IMR-90 (cell line): ENCODE measurements around the gene TMEM72. TPM values are rescaled to one million over a fixed set of nuclear protein-coding genes. Genes with fewer than 3 reads are reported as not detected.
A peak's percentile ranks its signal among the peaks of the same experiment; 100 is the strongest.

Experiments
- ATAC-seq: fragments of 200-7000 bp; cut with Tn5 transposase; 2 replicates; pipeline ENCODE4 v1.9.1; 2020; ENCODE audit warnings: low read depth, mild to moderate bottlenecking, moderate library complexity
- BruUV-seq: library from RNA; stranded (reverse); fragments of 400-500 nt; replicated peaks from 2 replicates; lab custom pipeline; 2021; lab: Mats Ljungman, UMichigan
- CTCF ChIA-PET: fragments of 300-600 bp; formaldehyde crosslinking; extraction: SDS; loops from one replicate; lab custom pipeline; 2021; ENCODE audit warnings: antibody characterized with exemption; lab: Yijun Ruan, JAX
- POLR2A ChIA-PET: fragments of 300-600 bp; sonication (Branson Sonifier 250); formaldehyde crosslinking; loops from one replicate; lab custom pipeline; 2022; ENCODE audit warnings: antibody characterized with exemption; ENCODE audit not compliant: unreplicated experiment; lab: Charles Lee
- DNase-seq: peaks from one replicate; pipeline ENCODE4 v3.0.0; 2013
- H2AFZ ChIP-seq: replicated peaks from 2 replicates; pipeline ENCODE3; 2013; ENCODE audit warnings: low read length, mild to moderate bottlenecking; ENCODE audit not compliant: poor library complexity
- H2AK5ac ChIP-seq: 2 replicates; pipeline ENCODE4 v1.6.1; 2013; ENCODE audit warnings: low read depth, low read length, inconsistent platforms
- H2AK9ac ChIP-seq: replicated peaks from 2 replicates; pipeline ENCODE3; 2013; ENCODE audit warnings: mild to moderate bottlenecking, low read depth, low read length, moderate library complexity; ENCODE audit not compliant: poor library complexity
- H2BK120ac ChIP-seq: 2 replicates; pipeline ENCODE4 v1.6.1; 2013; ENCODE audit warnings: low read depth, low read length, inconsistent platforms
- H2BK15ac ChIP-seq: 3 replicates; pipeline ENCODE4 v1.6.1; 2013; ENCODE audit warnings: low read depth, low read length, inconsistent platforms
- H2BK20ac ChIP-seq: 2 replicates; pipeline ENCODE4 v1.6.1; 2013; ENCODE audit warnings: low read depth, mild to moderate bottlenecking, inconsistent platforms, low read length, moderate library complexity
- H2BK5ac ChIP-seq: 2 replicates; pipeline ENCODE4 v1.6.1; 2013; ENCODE audit warnings: mild to moderate bottlenecking, low read depth, low read length, inconsistent platforms; ENCODE audit not compliant: poor library complexity, severe bottlenecking
- H3K14ac ChIP-seq: replicated peaks from 2 replicates; pipeline ENCODE4 v1.6.1; 2013; ENCODE audit warnings: low read depth, low read length, inconsistent platforms
- H3K18ac ChIP-seq: 2 replicates; pipeline ENCODE4 v1.6.1; 2013; ENCODE audit warnings: low read depth, low read length, control low read depth
- H3K23ac ChIP-seq: 2 replicates; pipeline ENCODE4 v1.6.1; 2013; ENCODE audit warnings: low read depth, low read length, inconsistent platforms
- H3K27ac ChIP-seq: 2 replicates; pipeline ENCODE4 v1.5.1; 2013; ENCODE audit warnings: mild to moderate bottlenecking, control low read depth, low read length; ENCODE audit not compliant: insufficient read depth
- H3K27me3 ChIP-seq: 2 replicates; pipeline ENCODE4 v1.6.1; 2013; ENCODE audit warnings: low read length; ENCODE audit not compliant: control insufficient read depth, insufficient read depth
- H3K36me3 ChIP-seq: 2 replicates; pipeline ENCODE4 v1.6.1; 2013; ENCODE audit warnings: low read length, mixed read lengths; ENCODE audit not compliant: control insufficient read depth, insufficient read depth
- H3K4ac ChIP-seq: 2 replicates; pipeline ENCODE4 v1.6.1; 2013; ENCODE audit warnings: low read depth, low read length, inconsistent platforms
- H3K4me1 ChIP-seq: 2 replicates; pipeline ENCODE4 v1.6.1; 2013; ENCODE audit warnings: low read length, mixed read lengths; ENCODE audit not compliant: control insufficient read depth, insufficient read depth
- H3K4me2 ChIP-seq: 2 replicates; pipeline ENCODE4 v1.6.1; 2013; ENCODE audit warnings: low read depth, mild to moderate bottlenecking, control low read depth, low read length, moderate library complexity
- H3K4me3 ChIP-seq: 2 replicates; pipeline ENCODE4 v1.5.1; 2013; ENCODE audit warnings: low read depth, mild to moderate bottlenecking, control low read depth, low read length, moderate library complexity; ENCODE audit not compliant: insufficient read depth
- H3K56ac ChIP-seq: 2 replicates; pipeline ENCODE4 v1.6.1; 2013; ENCODE audit warnings: low read length, inconsistent platforms; ENCODE audit not compliant: insufficient read depth; ENCODE audit errors: extremely low read depth
- H3K79me1 ChIP-seq, 2 experiments: 2 replicates each; pipeline ENCODE4 v1.6.1; 2013; ENCODE audit warnings: low read length in 2 of 2, inconsistent platforms in 1 of 2, low read depth in 1 of 2
- H3K9ac ChIP-seq: 2 replicates; pipeline ENCODE4 v1.6.1; 2013; ENCODE audit warnings: low read depth, low read length, control low read depth
- H3K9me1 ChIP-seq: 2 replicates; pipeline ENCODE4 v1.6.1; 2013; ENCODE audit warnings: low read length, inconsistent platforms; ENCODE audit not compliant: insufficient read depth
- H3K9me3 ChIP-seq: 2 replicates; pipeline ENCODE4 v1.6.1; 2013; ENCODE audit warnings: low read length; ENCODE audit not compliant: control insufficient read depth, insufficient read depth
- H4K20me1 ChIP-seq: 2 replicates; pipeline ENCODE4 v1.6.1; 2013; ENCODE audit warnings: low read length, inconsistent platforms; ENCODE audit not compliant: insufficient read depth
- H4K5ac ChIP-seq: 2 replicates; pipeline ENCODE4 v1.6.1; 2013; ENCODE audit warnings: mild to moderate bottlenecking, low read depth, low read length, control low read depth
- H4K8ac ChIP-seq, 2 experiments: 2 replicates each; pipeline ENCODE4 v1.6.1; 2013; ENCODE audit warnings: low read depth in 2 of 2, low read length in 2 of 2, control low read depth in 1 of 2, inconsistent platforms in 1 of 2
- H4K91ac ChIP-seq: 2 replicates; pipeline ENCODE4 v1.6.1; 2013; ENCODE audit warnings: low read depth, low read length, inconsistent platforms; ENCODE audit not compliant: insufficient read depth
- CHD1 ChIP-seq: IDR thresholded peaks from 2 replicates; pipeline ENCODE4 v1.6.1; 2012; ENCODE audit warnings: low read depth, low read length, improper control_type of control experiment
- ELK1 ChIP-seq: fragments of 150-350 bp; IDR thresholded peaks from 2 replicates; pipeline ENCODE4 v1.6.1; 2016; ENCODE audit warnings: low read depth, mild to moderate bottlenecking, low read length, moderate library complexity, borderline replicate concordance
- MAZ ChIP-seq: IDR thresholded peaks from 2 replicates; pipeline ENCODE4 v1.6.1; 2012; ENCODE audit warnings: low read depth, mild to moderate bottlenecking, low read length, improper control_type of control experiment, moderate library complexity, borderline replicate concordance
- MXI1 ChIP-seq: IDR thresholded peaks from 2 replicates; pipeline ENCODE4 v1.6.1; 2012; ENCODE audit warnings: low read depth, mild to moderate bottlenecking, low read length, moderate library complexity, borderline replicate concordance
- RCOR1 ChIP-seq: IDR thresholded peaks from 2 replicates; pipeline ENCODE4 v1.6.1; 2012; ENCODE audit warnings: mild to moderate bottlenecking, low read length, improper control_type of control experiment; ENCODE audit not compliant: insufficient replicate concordance
- RFX5 ChIP-seq: IDR thresholded peaks from 2 replicates; pipeline ENCODE4 v1.8.0; 2012; ENCODE audit warnings: low read depth, mild to moderate bottlenecking, low read length, moderate library complexity
- WGBS, 2 experiments: methylation state at CpG; one replicate each; pipeline versions ENCODE4 v1.1.5 to v1.1.7; 2013; ENCODE audit warnings: missing lambda C conversion rate in 2 of 2; ENCODE audit not compliant: insufficient read length in 1 of 2; ENCODE audit errors: extremely low coverage in 2 of 2; 5-methylcytosine and 5-hydroxymethylcytosine counted together
- dilution Hi-C: fragments of 300-500 bp; cut with HindIII; formaldehyde crosslinking; loops from one replicate; pipeline ENCODE4 v1.14.3; 2018; ENCODE audit warnings: low sequenced_read_pairs; ENCODE audit not compliant: unreplicated experiment
- in situ Hi-C: fragments of 300-500 bp; cut with MboI; formaldehyde crosslinking; loops from 3 replicates; pipeline ENCODE4 v1.14.3; 2019; ENCODE audit warnings: low sequenced_read_pairs, inconsistent platforms, mixed read lengths
- intact Hi-C: fragments of 100-400 bp; cut with micrococcal nuclease; formaldehyde crosslinking; loops from 2 replicates; pipeline ENCODE4 v1.10.0; 2022
- polyA plus RNA-seq, 3 experiments: library from polyadenylated mRNA; depleted of rRNA; stranded (reverse); fragments of >200 nt; gene quantifications; 2 replicates each; pipeline ENCODE4 v1.2.3, GENCODE V29; 2012; ENCODE audit warnings: low replicate concordance in 1 of 3
- total RNA-seq: library from RNA; depleted of rRNA; stranded (reverse); fragments of >200 nt; gene quantifications from 2 replicates; pipeline ENCODE4 v1.2.3, GENCODE V29; 2012

TMEM72 gene
- total and polyA plus RNA-seq, 2 of the 4 experiments (the other 2 are of a cell fraction) = not detected

GRCh38 chr10:44982496-44982895, 71.4 kb downstream of the TMEM72 start:
- WGBS, 2 experiments = no CpG with 5 or more reads among the region's 9 CpGs
- Histone ChIP-seq H3K9me1 (peaks cover 54% of the 10 kb centered on the region), H2BK120ac (peak overlapping the region; percentile 92), H2BK15ac (peak overlapping the region; percentile 80; the same call in 2 of the 3 replicates), H4K91ac (peak overlapping the region; percentile 97), H3K4me2 (no peak overlapping the region), H2AFZ (peak overlapping the region; percentile 72), H3K27me3 (no peaks in the 10 kb centered on the region), H2BK20ac (peak overlapping the region; percentile 98), H3K4me1 (peaks cover 70% of the 10 kb centered on the region), H4K5ac (peak overlapping the region; percentile 96), H4K8ac (peak overlapping the region; percentile 90; a peak in 3 of 4 replicates), H2BK5ac (peak overlapping the region; percentile 97), H3K56ac (no peak overlapping the region), H3K9ac (no peak overlapping the region), H3K4ac (peak overlapping the region; percentile 87), H3K79me1 (peaks cover 0 to 40% of the 10 kb centered on the region in 2 experiments; a peak in 2 of 4 replicates), H4K20me1 (no peaks in the 10 kb centered on the region), H3K18ac (peak overlapping the region; percentile 94; the same call in 1 of the 2 replicates), H2AK5ac (peak overlapping the region; percentile 94), H3K27ac (peak overlapping the region; percentile 98), H3K9me3 (no peaks in the 10 kb centered on the region), H2AK9ac (peak overlapping the region; percentile 88), H3K14ac (peak overlapping the region; percentile 73), H3K4me3 (no peak overlapping the region), H3K36me3 (peaks cover 5% of the 10 kb centered on the region; the same call in 1 of the 2 replicates), H3K23ac (no peak overlapping the region)
- intact Hi-C loops = no loop called here
- in situ Hi-C loops = loop anchor here (25.0 kb wide), 4 partner anchors 1030 to 1845 kb away; partner anchors contain the start of genes CSGALNACT2 and HNRNPF
- BruUV-seq = no TSS peak
- CTCF ChIA-PET = interaction anchor here (1.7 kb wide), 1 partner anchor 20 kb away, joined by 4 read pairs; no protein-coding TSS in a partner anchor
- DNase-seq (no peak), ATAC-seq (no peak)
- dilution Hi-C loops = no loop called here
- TF ChIP-seq ELK1 = no peak
- TF ChIP-seq RFX5 = no peak
- no peak for TF ChIP-seq RCOR1
- TF ChIP-seq MAZ = no peak
- no peak for TF ChIP-seq MXI1
- no peak for TF ChIP-seq CHD1
- POLR2A ChIA-PET = no interaction called here
